Gastroesophageal sphincter (tissue), 3 donors: ENCODE data around the gene OR4M1.
"Not testable (repeated sequence)": the region's sequence is repeated elsewhere in the genome, so short reads cannot be mapped to it uniquely, and the experiment has no call there.

ENCODE experiments used
- EP300 ChIP-seq: sonication (generic); formaldehyde crosslinking; IDR thresholded peaks from one replicate; pipeline ENCODE4 v1.6.1; 2017; ENCODE audit warnings: antibody characterized with exemption, mild to moderate bottlenecking
- POLR2A ChIP-seq, 2 donors: fragments of 450-650 bp; IDR thresholded peaks; one replicate each; pipeline ENCODE4 v1.6.1; 2017; ENCODE audit warnings: antibody characterized with exemption in 2 of 2, mild to moderate bottlenecking in 2 of 2, moderate library complexity in 1 of 2
- POLR2AphosphoS5 ChIP-seq: sonication (generic); formaldehyde crosslinking; IDR thresholded peaks from one replicate; pipeline ENCODE4 v1.6.1; 2017; ENCODE audit warnings: antibody characterized with exemption
- TF ChIP-seq, protein P1 (sequence below), 4 experiments: fragments of 200-600 bp in 2 of 4; fragments of 450-650 bp in 2 of 4; sonication (generic) in 1 of 4; IDR thresholded peaks; one replicate each; pipeline ENCODE4 v1.5.1; 2017 to 2019; ENCODE audit warnings: antibody characterized with exemption in 4 of 4, mild to moderate bottlenecking in 2 of 4, moderate library complexity in 2 of 4

DNA sequence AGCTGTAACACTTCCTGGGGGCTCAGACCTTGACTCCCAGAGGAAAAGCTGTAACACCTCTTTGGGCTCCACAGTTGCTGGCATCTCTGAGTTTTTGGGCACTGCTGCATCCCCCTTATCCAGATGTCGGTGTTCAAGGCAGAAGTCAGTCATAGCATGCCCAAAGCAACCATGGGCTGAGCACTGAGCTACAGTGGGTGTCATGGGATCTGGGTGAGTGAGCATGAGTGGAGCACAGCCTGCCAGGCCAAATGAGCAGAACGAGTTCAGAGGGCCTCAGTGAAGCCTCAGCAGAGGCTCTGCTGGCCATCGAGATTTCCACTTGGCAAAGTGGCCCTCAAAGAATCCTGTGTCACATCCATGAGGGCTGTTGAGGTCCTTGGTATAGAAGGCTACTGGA lies 1.8 kb upstream of the OR4M1 start:
- TF ChIP-seq, protein P1, sequence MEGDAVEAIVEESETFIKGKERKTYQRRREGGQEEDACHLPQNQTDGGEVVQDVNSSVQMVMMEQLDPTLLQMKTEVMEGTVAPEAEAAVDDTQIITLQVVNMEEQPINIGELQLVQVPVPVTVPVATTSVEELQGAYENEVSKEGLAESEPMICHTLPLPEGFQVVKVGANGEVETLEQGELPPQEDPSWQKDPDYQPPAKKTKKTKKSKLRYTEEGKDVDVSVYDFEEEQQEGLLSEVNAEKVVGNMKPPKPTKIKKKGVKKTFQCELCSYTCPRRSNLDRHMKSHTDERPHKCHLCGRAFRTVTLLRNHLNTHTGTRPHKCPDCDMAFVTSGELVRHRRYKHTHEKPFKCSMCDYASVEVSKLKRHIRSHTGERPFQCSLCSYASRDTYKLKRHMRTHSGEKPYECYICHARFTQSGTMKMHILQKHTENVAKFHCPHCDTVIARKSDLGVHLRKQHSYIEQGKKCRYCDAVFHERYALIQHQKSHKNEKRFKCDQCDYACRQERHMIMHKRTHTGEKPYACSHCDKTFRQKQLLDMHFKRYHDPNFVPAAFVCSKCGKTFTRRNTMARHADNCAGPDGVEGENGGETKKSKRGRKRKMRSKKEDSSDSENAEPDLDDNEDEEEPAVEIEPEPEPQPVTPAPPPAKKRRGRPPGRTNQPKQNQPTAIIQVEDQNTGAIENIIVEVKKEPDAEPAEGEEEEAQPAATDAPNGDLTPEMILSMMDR (IDR thresholded peaks at IDR 0.05), result not testable (repeated sequence)
- not testable (repeated sequence) for TF ChIP-seq POLR2A (IDR thresholded peaks at IDR 0.05); POLR2AphosphoS5; EP300
